Measurements from ENCODE around the gene ENTPD2.
A peak's percentile ranks its signal among the peaks of the same experiment; 100 is the strongest.

Gene ENTPD2

GRCh38 chr9:137028263-137029057 lies 25.4 kb downstream of the ENTPD2 start:
- peak; percentile 22 for DNase-seq

DNA sequence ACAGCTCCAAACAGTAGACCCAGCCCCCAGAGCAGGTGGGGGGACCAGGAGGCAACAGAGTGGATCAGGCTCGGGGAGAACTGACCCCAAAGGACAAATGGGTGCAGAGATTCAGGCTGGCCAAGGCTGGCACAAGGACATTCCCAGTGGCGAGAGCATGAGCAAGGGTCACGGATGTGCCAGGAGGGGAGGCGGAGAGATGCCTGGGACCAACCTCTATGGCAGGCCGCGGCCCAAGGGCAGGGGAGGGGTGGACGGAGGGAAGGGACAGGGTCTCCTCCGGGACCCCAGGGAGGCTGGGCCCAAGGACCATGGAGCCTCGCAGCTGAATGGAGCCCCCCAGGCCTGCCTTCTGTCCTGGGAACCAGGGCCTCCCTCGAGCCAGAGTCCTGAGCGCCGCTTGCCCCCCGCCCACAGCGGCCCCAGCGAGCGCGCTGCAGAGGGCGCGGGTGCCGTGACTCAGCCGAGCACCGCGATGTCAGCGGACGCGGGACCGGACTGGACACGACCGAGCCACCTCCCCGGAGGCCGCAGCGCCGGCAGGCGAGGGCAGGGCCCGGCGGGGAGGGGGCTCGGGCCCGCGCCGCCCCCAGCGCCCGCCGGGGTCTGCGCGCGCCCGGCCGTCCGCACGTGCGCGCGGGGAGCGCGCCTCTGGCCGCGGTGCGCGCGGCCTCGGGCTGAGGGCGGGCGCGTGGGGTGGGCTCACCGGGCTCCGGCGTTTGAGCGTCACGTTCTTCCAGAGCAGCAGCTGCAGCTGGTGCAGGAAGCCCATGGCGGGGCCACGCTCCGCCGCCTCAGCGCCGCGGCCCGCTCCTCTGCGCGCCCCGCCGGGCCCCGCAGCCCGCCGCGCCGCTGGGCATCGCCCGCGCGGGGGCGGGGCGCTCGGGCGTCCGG lies 26.2 kb downstream of the ENTPD2 start, which contains the start of gene ABCA2:
ABCA2 (minus strand) TSS at position 869 of the 894 bp plus-strand sequence; CDS start at position 772, 97 bp downstream.
- no peak for DNase-seq

DNA sequence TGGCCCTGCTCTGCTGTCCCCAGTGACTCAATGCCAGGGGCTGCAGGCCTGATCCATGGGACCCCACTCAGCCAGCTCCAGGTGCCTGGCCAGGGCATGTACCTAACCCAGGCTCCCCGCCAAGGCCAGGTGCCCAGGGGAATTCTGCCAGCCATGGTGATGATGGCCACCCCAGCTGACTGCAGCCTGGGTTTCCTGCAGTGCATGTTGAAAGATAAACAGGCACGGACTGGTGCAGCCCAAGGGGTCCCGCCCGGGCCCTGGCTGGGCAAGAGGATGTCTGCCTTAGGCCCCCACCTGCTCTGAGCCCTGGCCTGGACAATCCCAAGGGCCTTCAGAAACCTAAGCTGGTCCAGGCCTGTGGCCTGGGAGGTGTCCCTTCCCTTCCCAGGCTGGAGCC lies 27.0 kb downstream of the ENTPD2 start:
- DNase-seq: no peak

GRCh38 chr9:137026384-137026783 lies 27.5 kb downstream of the ENTPD2 start:
- DNase-seq: no peak

GRCh38 chr9:137025517-137025966 lies 28.3 kb downstream of the ENTPD2 start:
- DNase-seq: peak; percentile 85

- DNase-seq: no peak
Observed at GRCh38 chr9:137023583-137023991, 30.3 kb downstream of the ENTPD2 start.

GRCh38 chr9:137023157-137023556 lies 30.7 kb downstream of the ENTPD2 start:
- no peak for DNase-seq

DNA sequence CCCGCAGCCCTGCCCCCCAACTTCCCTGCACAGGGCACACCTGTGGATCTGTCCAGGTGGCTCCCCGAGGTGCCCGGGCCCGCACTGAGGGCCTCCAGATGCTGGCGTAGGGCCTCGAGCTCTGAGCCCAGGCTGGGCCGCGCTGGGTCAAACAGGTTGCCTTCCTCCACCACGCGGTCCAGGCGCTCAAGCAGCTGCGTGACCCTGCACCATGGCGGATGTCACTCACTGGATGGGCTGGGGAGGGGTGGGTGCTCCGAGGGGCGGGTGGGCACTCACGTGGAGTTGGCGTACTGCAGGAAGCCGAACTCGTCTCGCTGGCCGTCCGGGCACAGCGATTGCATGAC lies 31.2 kb downstream of the ENTPD2 start:
- no peak for DNase-seq

GRCh38 chr9:137021979-137022661 lies 31.7 kb downstream of the ENTPD2 start:
- peak; percentile 14 for DNase-seq

DNA sequence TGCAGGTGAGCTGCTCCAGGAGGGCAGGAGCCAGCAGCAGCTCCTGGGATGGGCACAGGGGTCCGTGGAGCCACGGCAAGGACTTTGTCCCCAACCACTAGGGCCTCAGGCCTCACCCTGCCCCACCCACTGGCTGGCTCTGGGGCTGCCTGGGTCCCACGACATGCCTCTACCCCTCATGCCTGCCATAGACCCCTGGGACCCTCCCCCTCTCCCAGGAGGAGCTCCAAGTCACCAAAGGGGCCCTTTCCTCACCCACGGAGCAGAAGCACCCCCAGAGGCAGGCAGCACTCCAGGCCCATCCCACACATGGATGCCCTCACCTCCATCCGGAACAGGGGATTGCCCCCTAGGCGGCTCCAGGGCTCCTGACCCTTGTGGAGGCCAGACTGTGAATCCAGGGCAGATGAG lies 32.3 kb downstream of the ENTPD2 start:
- no peak for DNase-seq

DNA sequence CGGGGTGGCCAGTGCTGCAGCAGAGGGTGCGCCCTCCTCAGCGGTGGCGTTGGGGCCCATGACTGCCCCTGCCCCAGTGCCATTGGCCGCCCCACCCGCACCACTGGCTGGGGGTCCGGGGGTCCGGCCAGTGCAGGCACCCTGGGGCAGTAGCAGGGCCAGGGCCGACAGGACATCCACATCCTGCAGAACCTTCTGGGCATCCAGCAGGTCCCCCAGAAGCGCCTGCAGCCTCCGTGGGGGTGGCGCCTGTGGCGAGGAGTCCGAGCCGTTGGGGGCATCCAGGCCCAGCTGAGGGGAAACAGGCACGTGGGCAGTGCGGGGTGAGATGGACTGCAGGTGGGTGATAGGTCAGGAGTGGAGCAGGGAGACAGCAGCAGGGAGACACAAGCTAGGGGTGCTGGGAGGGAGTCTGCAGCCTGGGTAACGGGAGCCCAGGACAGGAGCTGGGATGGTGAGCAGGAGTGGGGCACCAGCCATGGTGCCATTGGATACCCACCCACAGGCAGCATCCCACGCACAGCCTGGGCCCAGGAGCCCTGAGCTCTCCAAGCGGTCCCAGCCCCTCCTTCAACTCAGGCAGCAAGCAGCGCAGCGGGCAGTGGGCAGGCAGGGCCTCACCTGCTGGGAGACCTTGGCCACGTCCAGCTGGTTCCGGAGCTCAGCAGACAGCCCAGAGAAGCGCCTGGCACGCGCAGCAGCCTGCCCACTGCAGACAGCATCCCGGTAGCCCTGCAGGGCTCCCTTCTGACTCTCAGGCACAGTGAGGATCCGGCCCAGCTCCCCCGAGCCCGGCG lies 32.9 kb downstream of the ENTPD2 start:
- DNase-seq: no peak

- no peak for DNase-seq
Observed at GRCh38 chr9:137019891-137020683, 33.8 kb downstream of the ENTPD2 start.

GRCh38 chr9:137018761-137019559 lies 34.9 kb downstream of the ENTPD2 start:
- no peak for DNase-seq

DNA sequence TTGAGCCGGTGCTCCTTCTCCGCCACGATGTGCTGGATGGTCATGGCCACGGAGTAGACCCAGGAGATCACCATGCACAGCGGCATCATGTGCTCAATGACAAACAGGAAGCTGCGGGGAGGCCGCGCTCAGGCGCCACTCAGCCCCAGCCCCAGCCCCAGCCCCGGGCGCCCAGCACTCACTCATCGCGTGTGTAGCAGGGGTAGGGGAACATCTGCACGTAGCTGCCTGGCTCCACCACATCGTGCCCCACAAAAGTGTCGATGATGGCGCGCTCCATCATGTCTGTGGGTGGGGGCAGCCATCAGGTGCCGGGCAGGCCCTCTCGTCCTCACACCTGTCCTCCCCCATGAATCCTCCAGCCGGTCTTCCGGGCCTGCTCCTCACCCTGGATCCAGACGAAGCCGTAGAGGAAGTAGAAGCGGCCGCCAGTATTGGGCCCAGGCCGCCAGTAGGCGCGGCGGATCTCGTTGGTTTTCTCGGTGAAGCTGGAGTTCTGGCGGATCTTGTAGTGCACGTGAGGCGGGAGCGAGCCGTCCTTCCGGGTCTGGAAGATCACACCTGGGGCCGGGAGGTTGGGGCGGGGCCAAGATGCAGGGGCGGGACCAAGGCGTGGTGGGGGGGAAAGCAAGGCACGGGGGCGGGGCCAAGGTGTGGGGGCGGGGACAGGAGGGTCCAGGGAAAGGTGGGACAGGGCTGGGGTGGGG lies 35.9 kb downstream of the ENTPD2 start:
- no peak for DNase-seq

DNA sequence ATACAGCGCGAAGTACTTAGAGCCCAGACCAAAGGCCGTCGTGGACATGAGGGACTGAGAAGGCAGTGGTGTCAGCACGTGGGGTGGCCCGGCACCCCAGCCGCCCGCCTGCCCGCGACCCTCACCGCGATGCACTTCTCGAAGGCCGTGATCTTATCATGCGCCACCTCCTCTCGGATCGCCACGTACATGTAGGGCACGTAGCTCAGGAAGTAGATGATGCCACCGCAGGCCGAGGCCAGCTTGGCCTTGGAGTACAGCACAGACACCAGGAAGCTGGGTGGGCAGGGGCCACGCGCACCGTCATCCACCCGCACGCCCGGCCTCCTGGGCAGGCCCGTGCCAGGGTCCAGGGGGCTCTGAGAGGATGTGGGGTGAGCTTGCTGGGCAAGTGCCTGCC lies 36.8 kb downstream of the ENTPD2 start:
- DNase-seq: no peak

DNA sequence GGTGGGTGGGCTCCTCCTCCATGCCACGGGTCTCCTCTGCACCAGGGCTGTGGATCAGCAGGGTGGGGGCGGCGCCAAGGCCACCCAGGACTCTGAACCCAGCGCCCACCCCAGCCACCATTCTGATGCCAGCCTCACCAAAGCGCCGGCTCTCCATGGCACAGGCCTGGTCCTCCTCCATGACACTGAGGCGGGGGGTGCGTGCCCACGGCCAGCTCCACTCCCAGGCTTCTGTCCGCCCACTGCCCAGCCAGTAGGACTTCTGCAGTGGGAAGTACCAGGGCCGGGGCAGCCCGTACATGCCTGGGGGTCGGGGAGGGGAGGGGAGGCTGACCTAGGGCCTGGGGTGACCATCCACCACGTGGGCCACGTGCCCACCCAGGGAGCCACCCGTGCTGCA lies 37.4 kb downstream of the ENTPD2 start:
- no peak for DNase-seq

DNA sequence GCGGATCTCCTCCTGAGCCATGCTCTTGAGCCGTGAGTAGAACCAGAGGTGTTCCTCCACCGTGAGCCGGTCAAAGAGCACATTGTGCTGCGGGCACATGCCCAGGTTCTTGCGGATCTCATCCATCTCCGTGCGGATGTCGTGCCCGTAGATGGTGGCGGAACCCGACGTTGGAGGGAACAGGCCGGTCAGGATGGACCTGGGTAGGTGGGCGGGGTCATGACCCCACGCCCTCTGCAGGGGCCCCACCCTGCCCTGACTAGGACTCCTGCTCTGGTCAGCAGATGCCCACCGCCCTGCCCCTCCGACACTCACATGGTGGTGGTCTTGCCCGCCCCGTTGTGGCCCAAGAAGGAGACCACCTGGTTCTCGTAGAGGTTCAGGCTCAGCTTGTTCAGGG lies 37.9 kb downstream of the ENTPD2 start:
- no peak for DNase-seq

DNA sequence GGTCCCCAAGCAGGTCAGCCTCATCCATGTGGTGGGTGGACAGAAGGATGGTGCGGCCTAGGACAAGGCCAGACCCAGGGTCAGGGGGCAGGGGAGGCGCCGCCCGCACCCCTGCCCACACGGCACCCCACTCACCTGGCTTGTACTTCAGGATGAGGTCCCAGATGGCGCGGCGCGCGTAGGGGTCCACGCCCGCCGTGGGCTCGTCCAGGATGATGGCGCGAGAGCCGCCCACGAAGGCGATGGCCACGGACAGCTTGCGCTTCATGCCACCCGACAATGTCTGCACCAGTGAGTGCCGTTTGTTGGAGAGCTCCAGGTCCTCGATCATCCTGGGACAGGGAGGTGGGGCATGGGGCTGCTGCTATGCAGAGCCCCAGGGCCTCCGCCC lies 38.3 kb downstream of the ENTPD2 start:
- DNase-seq: no peak

DNA sequence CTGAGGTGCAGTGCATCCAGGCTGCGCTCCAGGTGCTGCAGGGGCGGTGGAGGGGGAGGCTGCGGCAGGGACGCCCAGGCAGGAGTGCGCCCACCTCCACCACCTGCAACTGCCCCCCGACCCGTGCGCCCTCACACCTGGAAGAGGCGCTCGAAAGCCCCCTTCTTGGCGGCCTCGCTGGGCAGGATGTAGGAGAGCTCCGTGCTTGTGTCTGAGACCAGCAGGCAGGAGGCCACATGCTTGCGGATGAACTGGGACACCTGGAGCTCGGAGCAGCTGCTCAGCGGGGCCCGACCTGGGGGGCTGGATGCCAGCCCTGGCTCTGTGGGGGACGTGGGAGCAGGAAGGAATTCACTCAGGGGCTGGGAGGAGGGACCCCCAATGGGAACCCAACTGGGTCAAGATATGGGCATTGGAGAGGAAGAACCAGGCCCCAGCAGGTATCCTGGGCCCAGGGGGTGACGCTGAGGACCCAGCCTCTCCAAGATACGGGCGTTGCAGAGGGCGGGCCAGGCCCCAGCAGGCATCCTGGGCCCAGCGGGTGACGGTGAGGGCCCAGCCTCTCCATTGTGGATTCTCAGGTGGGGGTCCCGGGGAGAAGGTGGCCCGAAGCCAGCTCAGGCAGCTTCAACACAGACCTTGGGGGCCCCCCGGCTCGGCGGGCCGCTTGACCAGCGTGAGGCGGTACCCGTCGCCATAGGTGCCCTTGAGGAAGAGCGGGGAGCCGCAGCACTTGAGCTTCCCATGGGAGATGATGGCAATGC lies 38.9 kb downstream of the ENTPD2 start:
- no peak for DNase-seq

Data from NCI-H526 treated with DMSO at 0.1 percent for 48 hours (cell line).